GOT3 (cell line): Measurements from ENCODE around the gene IL10RB.

Source experiments
- DNase-seq: peaks from one replicate; lab custom pipeline; 2025; ENCODE audit warnings: mixed read lengths; lab: John Stamatoyannopoulos, UW

Gene IL10RB

DNA sequence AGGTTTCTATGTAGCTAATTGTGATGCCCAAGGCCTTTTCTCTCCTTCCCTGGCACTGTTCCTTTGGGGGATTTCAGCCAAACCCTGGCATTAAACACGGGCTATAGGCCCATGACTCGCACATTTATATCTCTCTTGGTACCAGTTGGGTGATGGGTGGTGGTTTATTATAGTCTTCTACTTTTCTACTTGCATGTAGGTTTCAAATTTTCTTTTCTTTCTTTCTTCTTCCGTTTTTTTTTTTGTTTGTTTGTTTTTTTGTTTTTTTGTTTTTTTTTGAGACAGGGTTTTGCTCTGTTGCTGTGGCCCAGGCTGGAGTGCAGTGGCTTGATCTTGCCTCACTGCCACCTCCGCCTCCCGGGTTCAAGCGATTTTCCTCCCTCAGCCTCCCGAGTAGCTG lies 1.1 kb downstream of the IL10RB start:
- DNase-seq = no peak

DNA sequence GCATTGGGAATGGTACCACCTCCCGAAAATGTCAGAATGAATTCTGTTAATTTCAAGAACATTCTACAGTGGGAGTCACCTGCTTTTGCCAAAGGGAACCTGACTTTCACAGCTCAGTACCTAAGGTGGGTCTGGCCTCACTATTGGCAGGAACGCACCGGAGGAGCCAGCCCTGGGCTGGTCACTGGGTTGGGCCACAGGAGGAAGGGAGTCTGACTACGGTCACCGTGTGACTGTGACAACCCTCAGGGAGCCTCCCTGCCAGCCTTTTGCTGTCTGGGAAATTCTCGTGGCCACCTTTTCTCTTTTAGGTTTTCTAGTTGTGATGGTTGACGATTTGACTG lies 2.2 kb downstream of the IL10RB start:
- DNase-seq = no peak

DNA sequence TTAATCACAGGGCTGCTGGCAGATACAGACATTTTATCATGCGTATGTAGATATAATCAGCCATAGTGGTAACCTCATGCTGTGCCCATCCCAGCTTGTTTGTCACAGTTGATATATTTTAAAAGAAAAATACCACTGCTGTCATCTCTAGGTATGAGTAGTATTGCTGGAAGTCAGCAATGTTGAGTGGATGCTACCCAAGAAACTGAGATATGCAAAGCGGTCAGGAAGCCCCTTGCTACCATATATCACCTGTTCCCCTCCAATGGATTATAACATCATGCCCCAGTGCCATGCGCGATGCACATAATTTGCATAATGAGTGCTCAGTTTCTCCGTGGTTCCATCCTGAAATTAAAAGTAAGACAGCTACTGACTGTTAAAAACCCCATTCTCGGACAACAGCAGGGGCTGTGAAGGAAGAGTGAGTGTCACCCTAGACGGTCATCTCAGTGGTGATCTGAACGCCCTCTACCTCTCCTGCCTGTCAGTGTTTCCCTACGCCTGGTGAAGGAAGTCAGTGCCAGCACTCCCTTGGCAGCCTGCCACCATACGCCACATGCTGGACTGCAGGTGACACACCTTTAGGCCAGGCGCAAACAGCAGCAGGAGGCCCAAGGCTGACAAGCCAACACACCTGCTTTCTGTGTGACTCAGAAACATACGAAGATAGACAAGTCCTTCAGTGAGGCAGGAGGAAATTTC lies 2.7 kb downstream of the IL10RB start:
- no peak for DNase-seq

DNA sequence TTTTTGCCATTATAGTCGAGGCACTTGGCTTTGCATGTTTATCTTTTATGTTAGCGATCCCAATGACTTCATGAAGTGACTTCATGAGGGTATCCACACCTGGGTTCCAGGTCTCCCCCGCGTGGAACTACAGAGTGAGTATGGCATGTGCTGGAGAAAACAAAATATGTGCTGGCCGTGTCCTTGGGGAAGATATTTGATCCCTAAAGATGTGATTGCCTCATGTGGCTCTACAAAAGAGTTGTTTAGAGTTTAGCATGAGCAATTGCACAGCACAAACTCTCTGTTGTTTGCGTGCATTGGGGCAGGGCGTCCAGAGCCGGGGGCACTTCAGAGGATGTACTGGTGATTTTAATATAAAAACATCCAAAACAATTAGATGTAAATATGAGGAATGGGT lies 4.8 kb downstream of the IL10RB start:
- DNase-seq = no peak

DNA sequence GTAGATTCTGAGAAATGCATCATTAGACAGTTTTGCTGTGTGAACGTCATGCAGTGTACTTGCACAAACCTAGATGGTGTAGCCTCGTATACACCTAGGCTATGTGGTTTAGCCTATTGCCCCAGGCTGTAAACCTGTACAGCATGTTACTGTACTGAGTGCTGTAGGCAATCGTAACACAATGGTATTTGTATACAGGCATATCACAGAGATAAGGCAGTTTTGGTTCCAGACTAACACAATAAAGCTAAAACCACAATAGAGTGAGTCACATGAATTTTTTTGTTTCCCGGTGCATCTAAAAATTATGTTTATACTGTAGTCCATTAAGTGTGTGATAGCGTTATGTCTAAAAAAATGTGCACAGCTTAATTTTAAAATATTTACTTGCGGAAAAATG lies 6.9 kb downstream of the IL10RB start:
- DNase-seq = no peak

DNA sequence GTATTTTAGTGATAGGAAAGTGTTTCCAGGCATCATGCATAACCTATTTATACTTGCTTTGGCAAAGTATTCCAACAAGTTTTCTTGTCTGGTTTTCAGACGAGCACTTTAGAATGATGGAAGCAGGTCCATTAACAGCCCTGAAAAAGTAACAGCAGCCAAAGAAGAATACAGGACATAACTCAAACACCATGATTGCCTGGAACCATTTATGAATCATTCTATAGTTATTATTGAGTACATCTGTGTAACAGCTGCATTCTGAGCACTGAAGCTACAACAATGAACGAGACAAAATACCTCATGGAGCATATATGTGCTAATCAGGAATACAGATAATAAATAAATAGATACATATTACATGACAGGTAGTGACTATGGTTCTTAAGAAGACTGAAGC lies 12.6 kb downstream of the IL10RB start:
- DNase-seq = no peak

DNA sequence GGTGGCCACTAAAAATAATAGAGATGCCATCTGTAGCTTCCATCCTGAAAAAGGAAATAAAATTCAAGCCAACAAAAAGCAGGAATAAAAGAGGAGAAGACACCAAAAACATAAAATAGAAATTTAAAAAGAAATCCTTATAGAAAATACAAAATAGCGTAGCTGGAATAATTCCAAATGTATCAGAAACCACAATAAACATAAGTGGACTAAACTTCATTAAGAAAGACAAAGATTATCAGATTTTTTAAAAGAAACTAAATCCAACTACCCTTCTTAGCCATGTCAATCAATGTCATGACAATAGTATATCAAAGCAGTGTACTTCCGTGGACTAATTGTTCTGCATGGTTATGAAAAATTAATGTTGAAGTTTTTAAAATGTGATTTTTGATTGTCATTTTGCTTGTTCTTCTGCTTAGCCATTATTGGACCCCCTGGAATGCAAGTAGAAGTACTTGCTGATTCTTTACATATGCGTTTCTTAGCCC lies 13.2 kb downstream of the IL10RB start:
- no peak for DNase-seq

DNA sequence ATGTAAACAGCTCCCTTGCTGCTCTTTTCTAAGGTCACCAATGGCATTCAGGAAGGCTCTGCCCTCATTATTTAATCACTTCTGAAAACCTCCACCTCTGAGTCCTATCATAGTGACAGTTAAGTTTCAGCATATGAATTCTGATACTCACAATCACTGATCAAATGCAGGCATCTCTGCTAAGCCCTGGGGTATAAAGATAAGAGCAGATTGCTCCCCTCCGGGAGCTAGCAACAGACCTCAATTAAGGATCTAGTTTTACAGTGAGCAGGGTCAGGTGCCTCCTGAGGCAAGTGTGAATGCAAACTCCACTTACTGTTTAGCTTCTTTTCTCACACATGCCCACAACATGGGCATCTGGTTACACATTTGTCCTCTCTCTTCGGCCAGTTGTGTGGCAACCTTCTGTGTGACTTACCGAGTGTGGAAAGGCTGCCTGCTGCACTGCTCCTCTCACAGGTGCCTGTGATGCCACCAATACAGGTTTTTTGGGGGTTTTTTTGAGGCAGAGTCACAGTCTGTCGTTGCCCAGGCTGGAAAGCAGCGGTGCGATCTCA lies 15.0 kb downstream of the IL10RB start:
- no peak for DNase-seq

DNA sequence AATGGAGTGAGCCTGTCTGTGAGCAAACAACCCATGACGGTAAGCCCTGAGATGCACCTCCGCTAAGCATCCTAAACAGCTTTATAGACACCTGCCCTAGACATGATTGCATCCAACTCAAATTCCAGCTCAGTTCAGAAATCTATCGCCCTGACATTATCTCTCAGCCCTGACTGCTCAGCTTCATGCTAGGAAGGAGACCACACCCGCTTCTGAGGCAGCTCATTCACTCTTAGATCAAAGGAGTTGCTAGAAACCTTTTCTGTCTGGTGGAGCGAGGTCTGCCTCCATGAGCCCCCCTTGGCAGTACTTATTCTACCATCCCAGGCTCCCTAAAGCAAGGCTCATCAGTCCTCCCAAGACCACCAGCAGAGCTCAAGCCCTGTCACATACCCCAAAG lies 17.0 kb downstream of the IL10RB start:
- DNase-seq = no peak

DNA sequence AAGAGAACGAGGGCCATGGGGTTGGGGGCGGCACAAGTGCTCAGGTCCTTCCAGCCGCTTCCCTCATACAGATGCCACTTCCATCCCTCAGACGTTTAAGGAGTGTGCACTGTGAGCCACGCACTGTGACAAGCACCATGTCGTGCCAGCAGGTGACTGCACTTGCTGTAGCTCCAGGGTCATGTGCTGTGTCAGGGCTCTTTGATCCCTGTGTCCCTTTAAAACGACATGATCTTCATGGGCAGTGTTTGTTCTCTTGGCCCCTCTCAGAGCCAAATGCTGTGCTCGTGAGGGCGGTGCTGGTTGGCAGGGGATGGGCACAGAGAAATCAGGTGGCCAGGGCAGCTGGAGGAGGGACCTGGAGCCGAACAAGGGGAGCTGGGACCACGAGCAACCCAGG lies 19.9 kb downstream of the IL10RB start:
- DNase-seq = no peak

DNA sequence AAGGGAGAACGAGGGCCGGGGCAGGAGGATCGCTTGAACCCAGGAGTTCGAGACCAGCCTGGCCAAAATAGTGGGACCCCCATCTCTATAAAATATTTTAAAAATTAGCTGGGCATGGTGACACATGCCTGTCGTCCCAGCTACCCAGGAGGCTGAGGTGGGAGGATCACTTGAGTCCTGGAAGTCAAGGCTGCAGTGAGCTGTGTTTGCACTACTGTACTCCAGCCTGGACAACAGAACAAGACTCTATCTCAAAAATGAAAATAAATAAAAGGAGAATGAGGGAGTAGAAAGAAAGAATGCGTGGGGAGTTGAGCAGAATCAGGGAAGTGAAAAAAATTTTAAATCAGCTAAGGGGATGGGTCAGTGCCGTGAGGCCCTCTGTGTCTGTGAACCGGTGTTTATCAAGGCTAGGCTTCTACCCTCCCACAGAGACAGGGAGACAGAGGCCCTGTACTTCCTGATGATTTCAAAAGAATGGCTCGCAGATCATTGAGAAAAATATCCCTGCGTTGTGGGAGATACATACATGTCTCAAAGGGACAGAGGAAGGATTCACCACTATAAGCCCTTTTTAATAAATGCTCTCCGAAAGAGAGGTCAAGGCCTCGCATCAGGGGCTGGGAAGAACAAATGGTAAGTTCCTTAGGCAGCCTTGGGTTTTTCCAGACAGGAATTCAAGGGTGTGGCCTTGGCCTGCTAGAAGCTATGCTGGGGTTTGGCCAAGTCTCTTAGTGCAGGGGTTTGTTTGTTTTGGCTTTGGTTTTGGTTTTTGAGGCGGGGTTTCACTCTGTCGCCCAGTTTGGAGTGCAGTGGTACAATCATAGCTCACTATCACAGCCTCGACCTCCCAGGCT lies 20.7 kb downstream of the IL10RB start:
- DNase-seq = no peak

DNA sequence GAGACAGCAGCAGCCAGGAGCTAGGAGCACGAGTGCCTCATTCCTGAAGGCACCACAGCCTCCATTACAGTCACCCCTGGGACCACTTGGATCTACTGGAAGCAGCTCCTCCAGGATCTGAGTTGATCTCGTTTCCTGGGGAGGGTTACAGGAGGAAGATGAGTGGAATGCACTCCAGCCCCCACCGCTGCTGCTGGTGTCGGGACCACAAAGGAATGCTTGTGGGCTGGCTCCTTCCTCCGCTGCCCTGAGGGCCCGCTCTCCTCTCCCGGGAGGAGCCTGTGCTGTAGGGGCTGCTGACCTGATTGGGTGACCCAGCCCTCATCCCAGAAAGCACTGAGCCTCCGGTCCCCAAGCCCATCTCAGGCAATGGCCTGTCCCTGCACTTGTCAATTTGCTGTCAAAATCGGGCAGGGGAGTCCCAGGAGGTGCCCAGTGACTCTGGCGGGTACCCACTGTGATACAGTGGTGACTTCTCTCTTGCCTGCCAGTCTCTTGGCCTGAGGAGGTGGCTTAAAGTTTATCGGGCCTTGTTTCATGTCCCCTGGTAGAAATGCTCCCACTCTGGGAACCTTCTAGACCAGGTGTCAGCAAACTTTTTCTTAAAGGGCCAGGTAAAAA lies 23.1 kb downstream of the IL10RB start:
- DNase-seq = no peak

DNA sequence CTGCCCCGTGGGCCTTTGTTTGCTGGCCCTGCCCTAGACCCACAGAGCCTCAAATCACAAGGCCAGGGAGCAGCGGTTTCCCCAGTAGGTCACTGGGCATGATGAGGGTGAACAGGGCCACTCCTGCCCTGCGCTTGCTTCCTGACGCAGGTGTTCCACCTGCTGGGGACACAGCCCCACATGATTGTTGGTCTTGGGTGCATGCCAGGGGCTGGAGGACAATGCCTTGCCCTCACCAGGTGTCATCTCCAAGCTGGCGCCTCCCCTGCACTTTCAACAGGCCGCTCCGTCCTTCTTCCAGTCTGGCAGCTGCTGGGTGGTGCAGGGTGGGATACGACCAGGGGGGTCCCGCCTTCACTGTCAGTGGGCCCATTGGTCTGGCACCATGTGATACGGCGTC lies 24.3 kb downstream of the IL10RB start:
- DNase-seq = no peak

DNA sequence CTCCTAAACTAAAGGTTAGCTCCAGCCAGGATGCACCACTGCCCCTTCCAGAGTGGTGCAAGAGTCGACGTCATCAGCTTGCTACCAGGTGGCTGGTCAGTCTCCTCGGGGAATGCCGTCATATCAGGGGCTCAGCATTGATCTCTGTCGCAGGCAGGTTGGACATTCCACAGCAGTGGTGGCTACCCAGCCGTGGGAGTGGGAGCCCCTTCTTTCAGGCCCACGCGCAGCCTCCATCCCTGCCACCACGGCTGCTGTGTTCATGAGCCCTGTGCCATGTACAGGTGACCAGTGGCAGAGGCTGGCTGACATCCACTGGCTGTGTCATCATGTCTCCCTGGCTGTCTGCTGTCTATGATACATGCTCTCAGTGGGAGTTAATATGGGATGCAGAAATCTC lies 25.5 kb downstream of the IL10RB start:
- DNase-seq = no peak

DNA sequence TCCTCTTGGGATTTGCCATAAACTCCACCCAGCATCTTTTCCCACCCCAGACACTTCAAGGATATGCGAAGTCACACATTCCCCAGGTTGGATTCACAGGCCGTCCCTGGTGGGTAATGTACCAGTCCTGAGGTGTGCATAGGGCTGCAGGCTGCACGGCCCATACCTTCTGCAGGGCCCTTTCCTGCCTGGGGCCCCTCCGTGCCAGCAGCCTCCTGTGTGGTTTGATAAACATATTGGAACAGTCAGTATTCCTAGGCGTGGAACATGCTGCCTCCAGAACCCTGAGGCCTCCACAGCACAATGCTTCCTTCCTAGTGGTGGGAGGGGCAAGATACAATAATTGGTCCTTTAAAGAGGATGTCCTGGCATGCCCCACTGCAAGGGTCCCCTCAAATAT lies 26.6 kb downstream of the IL10RB start:
- no peak for DNase-seq

DNA sequence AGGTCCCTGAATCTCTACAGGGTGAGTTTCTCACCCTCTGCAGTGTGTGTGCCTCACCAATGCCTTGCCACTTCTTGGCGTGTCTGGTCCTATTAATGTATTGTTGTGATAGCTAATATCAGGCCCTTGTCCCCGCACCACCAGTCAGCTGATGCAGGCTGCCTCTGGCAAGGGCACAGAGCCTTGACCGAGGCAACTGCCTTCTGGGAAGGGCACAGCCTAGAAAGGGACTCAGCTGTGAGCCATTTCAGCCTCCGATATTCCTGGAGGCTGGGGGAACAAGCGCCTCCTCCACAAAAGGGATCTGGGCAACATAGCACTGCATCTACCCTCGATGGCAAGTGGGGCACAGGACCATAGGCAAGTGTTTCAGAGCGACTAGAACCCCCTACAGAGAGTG lies 27.0 kb downstream of the IL10RB start:
- no peak for DNase-seq

DNA sequence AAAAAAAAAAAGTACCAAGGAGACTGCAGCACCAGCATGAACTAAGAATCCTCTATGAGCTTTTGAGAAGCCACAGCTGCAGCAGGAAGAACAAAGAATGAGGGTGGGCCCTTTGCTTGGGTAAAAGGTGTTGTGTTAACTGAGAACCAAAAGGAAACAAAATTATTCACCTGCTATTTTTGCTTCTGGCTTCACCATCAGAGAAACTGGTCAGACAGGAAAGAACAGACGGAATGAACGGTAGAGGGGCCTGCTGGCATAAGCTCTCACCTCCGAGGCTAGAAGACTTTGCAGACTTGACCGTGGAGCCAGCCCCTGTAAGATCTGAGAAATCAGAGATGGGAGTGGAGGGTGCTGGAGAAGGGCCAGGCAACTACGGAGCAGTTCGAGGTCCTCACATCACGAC lies 27.6 kb downstream of the IL10RB start:
- DNase-seq = no peak

DNA sequence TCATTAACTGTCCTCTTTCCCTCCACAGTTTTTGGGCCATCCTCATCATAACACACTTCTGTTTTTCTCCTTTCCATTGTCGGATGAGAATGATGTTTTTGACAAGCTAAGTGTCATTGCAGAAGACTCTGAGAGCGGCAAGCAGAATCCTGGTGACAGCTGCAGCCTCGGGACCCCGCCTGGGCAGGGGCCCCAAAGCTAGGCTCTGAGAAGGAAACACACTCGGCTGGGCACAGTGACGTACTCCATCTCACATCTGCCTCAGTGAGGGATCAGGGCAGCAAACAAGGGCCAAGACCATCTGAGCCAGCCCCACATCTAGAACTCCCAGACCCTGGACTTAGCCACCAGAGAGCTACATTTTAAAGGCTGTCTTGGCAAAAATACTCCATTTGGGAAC lies 30.0 kb downstream of the IL10RB start:
- no peak for DNase-seq

DNA sequence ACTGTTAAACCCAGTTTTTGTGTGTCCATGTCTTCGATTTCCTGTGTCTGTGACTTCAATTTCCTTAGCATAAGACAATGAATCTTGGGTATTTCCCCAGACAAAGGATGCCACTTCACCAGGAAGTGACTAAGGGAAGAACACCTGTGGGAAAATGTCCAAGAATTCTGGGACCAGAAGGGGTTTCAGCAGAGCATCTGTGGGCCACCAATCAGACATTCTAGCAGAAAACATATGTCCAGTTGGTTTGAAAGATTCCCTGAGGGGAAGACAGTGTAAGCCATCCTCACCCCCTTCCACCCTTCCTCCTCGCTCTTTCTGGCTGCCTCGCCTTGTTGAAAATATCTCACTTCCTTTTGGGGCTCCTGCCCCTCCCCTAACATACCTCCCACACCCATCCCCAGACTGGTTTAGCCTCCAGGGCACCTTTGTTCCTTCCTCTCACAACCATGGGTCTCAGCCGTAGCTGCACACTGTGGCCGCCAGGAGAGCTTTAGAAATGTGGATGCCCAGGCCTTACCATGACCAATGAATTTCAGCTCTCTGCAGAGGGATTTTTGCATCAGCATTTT lies 33.1 kb downstream of the IL10RB start:
- DNase-seq = no peak

DNA sequence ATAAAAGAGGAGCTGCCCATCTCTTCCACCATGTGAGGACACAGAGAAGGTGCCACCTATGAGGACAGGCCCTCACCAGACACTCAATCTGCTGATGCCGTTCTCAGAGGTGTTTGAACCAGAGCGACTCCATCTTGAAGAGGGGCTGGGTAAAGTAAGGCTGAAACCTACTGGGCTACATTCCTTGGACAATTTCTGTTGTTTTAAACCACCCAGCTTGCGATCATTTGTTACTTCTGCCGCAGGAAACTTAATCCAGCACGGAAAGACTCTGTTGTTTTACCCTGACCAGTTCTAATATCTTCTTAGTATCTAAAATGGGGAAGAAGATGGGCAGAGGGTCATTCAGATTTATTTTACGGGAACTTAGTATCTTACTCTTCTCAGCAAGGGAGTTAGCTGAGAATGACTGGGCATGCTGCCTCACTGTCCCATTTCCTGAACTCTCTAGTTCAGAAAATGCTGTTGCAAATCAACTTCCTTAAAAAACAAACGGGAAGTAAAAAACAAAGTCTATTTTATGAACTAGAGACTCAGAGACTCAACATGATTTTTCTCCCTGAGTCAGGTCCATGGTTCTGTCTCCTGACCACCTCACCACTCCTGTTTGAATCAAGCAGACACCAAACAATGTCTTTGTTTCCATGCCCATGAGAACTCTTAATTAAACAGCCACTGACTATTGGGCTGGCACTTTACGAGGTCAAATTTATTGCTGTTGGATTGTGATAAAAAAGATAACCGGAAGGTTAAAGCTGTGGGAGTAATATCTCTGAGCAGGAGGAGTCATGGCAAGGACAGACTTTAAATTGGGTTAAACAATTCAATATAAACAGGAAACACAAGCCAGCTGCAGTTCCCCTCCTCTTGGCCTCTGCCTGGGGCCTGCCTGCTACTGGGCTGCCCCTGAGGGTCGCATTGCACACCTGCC lies 34.8 kb downstream of the IL10RB start:
- no peak for DNase-seq

DNA sequence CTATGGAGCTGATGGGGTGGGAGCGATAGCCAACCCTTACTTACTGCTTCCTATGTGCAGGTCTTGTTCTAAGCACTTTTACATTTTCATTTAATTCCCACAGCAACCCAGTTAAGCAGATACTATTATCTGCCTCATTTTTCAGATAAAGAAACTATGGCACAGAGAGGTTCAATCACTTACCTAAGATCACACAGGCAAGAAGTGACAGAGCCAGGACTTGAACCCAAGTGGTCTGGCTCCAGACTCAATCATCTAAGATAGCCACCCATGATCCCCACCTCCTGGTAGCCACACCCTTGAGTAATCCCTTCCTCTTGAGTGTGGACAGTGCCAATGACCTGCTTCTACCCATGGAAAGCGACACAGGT lies 35.5 kb downstream of the IL10RB start:
- no peak for DNase-seq
